ENCODE data around the gene SLC16A1. TPM values are rescaled to one million over a fixed set of nuclear protein-coding genes. Genes with fewer than 3 reads are reported as not detected.

The SLC16A1 gene
- total RNA-seq, 4 donors from 2014 or later: 27.9 to 46.5 (median 36.9) TPM

DNA sequence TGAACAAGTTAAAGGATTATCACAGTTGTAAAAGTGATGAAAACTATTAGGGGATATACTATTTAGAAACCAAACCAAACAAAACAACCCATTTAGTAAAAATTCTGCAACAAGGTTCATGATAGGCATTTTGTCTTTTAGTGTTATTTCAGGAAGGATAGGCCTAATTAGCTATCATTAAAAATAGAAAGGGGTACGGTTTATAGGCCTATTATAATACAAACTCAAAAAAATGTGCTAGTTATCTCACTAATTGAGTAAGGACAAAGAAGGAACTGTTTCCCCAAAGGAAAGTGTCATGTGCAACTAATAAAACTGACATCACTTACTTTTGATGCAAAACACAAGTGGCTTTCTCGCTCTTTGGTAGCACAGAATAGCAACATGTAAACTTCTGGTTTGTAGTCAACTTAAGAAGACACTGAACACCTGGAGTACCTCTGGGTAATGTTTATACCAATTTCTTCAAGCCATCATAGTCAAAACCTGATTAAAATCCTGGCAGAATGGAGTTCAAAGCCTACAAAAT, 28.5 kb downstream of the SLC16A1 start:
- peaks cover 0 to 27% of the 10 kb centered on the region in 2 donors for H3K36me3 ChIP-seq
- WGBS, 2 donors (ENCODE audit: low coverage in 1 of 2): 80 to 86% methylated on average over 2 of the region's 2 CpGs
- no peaks in the 10 kb centered on the region for H3K27me3 ChIP-seq
- ATAC-seq: no peak
- no peak overlapping the region for H3K27ac ChIP-seq
- TF ChIP-seq, protein P1, sequence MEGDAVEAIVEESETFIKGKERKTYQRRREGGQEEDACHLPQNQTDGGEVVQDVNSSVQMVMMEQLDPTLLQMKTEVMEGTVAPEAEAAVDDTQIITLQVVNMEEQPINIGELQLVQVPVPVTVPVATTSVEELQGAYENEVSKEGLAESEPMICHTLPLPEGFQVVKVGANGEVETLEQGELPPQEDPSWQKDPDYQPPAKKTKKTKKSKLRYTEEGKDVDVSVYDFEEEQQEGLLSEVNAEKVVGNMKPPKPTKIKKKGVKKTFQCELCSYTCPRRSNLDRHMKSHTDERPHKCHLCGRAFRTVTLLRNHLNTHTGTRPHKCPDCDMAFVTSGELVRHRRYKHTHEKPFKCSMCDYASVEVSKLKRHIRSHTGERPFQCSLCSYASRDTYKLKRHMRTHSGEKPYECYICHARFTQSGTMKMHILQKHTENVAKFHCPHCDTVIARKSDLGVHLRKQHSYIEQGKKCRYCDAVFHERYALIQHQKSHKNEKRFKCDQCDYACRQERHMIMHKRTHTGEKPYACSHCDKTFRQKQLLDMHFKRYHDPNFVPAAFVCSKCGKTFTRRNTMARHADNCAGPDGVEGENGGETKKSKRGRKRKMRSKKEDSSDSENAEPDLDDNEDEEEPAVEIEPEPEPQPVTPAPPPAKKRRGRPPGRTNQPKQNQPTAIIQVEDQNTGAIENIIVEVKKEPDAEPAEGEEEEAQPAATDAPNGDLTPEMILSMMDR (IDR thresholded peaks at IDR 0.05): no peak
- TF ChIP-seq EP300 (IDR thresholded peaks at IDR 0.05) (no peak), POLR2A (IDR thresholded peaks at IDR 0.05) (no peak), POLR2AphosphoS5 (IDR thresholded peaks at IDR 0.05) (no peak)
- no peak overlapping the region for H3K4me3 ChIP-seq
- no peaks in the 10 kb centered on the region for H3K9me3 ChIP-seq
- peaks cover 0 to 6% (median 0%) of the 10 kb centered on the region in 3 donors for H3K4me1 ChIP-seq

GRCh38 chr1:112926858-112927257, 29.1 kb downstream of the SLC16A1 start:
- no peak for ATAC-seq
- no peaks in the 10 kb centered on the region for H3K27me3 ChIP-seq
- peaks cover 0 to 6% (median 0%) of the 10 kb centered on the region in 3 donors for H3K4me1 ChIP-seq
- no peaks in the 10 kb centered on the region for H3K9me3 ChIP-seq
- TF ChIP-seq POLR2A (IDR thresholded peaks at IDR 0.05) (no peak), POLR2AphosphoS5 (IDR thresholded peaks at IDR 0.05) (no peak), EP300 (IDR thresholded peaks at IDR 0.05) (no peak)
- TF ChIP-seq, protein P1 (IDR thresholded peaks at IDR 0.05): no peak
- WGBS, 2 donors (ENCODE audit: low coverage in 1 of 2): 100% methylated on average over 1 of the region's 1 CpG; no CpG with 5 or more reads in 1 of the 2 donors
- peaks cover 0 to 31% of the 10 kb centered on the region in 2 donors for H3K36me3 ChIP-seq
- no peak overlapping the region for H3K27ac ChIP-seq
- no peak overlapping the region for H3K4me3 ChIP-seq

DNA sequence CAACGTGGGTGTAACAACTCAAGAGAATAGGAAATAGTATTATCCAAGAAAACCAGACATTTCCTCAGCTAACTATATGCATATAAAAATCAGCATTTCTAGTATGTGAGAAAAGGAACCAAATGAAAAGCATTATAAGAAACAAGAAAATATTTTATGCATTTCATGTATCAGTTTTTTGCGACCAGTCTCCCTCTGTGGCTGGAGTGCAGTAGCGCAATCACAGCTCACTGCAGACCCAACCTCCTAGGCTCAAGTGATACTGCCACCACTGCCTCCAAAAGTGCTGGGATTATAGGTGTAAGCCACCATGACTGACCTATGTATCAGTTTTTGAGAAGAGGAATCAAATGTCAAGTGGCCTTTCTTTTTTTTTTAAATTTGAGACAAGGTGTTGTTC, 31.0 kb downstream of the SLC16A1 start:
- H3K27me3 ChIP-seq: no peaks in the 10 kb centered on the region
- 81 to 88% methylated on average over 3 of the region's 3 CpGs for WGBS, 2 donors (ENCODE audit: low coverage in 1 of 2)
- no peaks in the 10 kb centered on the region for H3K9me3 ChIP-seq
- H3K36me3 ChIP-seq: peaks cover 0 to 47% of the 10 kb centered on the region in 2 donors
- H3K4me1 ChIP-seq: peaks cover 0 to 6% (median 0%) of the 10 kb centered on the region in 3 donors
- H3K4me3 ChIP-seq: no peak overlapping the region
- no peak for TF ChIP-seq POLR2A (IDR thresholded peaks at IDR 0.05)
- no peak for TF ChIP-seq POLR2AphosphoS5 (IDR thresholded peaks at IDR 0.05)
- no peak for TF ChIP-seq EP300 (IDR thresholded peaks at IDR 0.05)
- TF ChIP-seq, protein P1 (IDR thresholded peaks at IDR 0.05): no peak
- no peak for ATAC-seq
- H3K27ac ChIP-seq: no peak overlapping the region

DNA sequence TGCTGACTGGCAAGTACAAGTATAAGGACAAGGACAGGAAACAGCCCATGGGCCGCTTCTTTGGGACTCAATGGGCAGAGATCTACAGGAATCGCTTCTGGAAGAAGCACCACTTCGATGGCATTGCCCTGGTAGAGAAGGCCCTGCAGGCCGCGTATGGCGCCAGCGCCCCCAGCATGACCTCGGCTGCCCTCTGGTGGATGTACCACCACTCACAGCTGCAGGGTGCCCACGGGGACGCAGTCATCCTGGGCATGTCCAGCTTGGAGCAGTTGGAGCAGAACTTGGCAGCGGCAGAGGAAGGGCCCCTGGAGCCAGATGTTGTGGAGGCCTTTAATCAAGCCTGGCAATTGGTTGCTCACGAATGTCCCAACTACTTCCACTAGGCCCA, 32.0 kb downstream of the SLC16A1 start:
- no peak for ATAC-seq
- peaks cover 0 to 6% (median 0%) of the 10 kb centered on the region in 3 donors for H3K4me1 ChIP-seq
- TF ChIP-seq POLR2A (IDR thresholded peaks at IDR 0.05): no peak
- TF ChIP-seq EP300 (IDR thresholded peaks at IDR 0.05): no peak
- TF ChIP-seq, protein P1 (IDR thresholded peaks at IDR 0.05): no peak
- no peak for TF ChIP-seq POLR2AphosphoS5 (IDR thresholded peaks at IDR 0.05)
- no peak overlapping the region for H3K4me3 ChIP-seq
- no peak overlapping the region for H3K27ac ChIP-seq
- H3K36me3 ChIP-seq: peaks cover 0 to 46% of the 10 kb centered on the region in 2 donors
- 90% methylated on average over 4 of the region's 12 CpGs; no CpG with 5 or more reads in 1 of the 2 donors for WGBS, 2 donors (ENCODE audit: low coverage in 1 of 2)
- H3K27me3 ChIP-seq: no peaks in the 10 kb centered on the region
- H3K9me3 ChIP-seq: no peaks in the 10 kb centered on the region

DNA sequence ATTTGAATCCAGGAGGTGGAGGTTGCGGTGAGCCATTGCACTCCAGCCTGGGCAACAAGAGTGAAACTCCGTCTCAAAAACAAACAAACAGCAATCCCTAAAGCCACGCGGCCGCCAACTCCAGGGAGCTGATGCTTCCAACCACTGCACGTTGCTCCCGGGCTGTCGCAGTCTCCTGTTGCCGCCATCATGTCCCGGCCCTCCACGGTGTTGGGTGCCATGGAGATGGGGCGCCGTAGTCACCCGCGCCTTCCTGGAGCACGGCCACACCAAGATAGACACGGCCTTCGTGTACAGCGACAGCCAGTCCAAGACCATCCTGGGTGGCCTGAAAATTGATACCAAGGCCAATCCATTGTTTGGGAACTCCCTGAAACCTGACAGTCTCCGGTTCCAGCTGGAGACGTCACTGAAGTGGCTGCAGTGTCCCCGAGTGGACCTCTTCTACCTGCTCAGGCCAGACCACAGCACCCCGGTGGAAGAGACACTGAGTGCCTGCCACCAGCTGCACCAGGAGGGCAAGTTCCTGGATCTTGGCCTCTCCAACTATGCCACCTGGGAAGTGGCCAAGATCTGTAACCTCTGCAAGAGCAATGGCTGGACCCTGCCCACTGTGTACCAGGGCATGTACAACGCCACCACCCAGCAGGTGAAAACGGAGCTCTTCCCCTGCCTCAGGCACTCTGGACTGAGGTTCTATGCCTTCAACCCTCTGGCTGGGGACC, 32.6 kb downstream of the SLC16A1 start:
- WGBS, 2 donors (ENCODE audit: low coverage in 1 of 2): 100% methylated on average over 1 of the region's 25 CpGs
- Histone ChIP-seq H3K4me1 (peaks cover 0 to 6% (median 0%) of the 10 kb centered on the region in 3 donors), H3K4me3 (no peak overlapping the region), H3K27ac (no peak overlapping the region), H3K9me3 (no peaks in the 10 kb centered on the region), H3K36me3 (peaks cover 0 to 44% of the 10 kb centered on the region in 2 donors), H3K27me3 (no peaks in the 10 kb centered on the region)
- TF ChIP-seq EP300 (IDR thresholded peaks at IDR 0.05) (no peak), POLR2A (IDR thresholded peaks at IDR 0.05) (no peak), POLR2AphosphoS5 (IDR thresholded peaks at IDR 0.05) (no peak)
- TF ChIP-seq, protein P1 (IDR thresholded peaks at IDR 0.05): no peak
- no peak for ATAC-seq

Data from gastroesophageal sphincter (tissue), 4 donors.